NCI-H510A (cell line): ENCODE measurements around the gene RABEP2.
A peak's percentile ranks its signal among the peaks of the same experiment; 100 is the strongest.
"Not testable (repeated sequence)": the region's sequence is repeated elsewhere in the genome, so short reads cannot be mapped to it uniquely, and the experiment has no call there.

Experiments used
- DNase-seq: peaks from one replicate; lab custom pipeline; 2025; lab: John Stamatoyannopoulos, UW

Gene RABEP2

GRCh38 chr16:28932339-28933141 is 7.5 kb upstream of the RABEP2 start:
- no peak for DNase-seq

GRCh38 chr16:28931801-28932225 is 6.8 kb upstream of the RABEP2 start, which contains the start of gene CD19:
CD19 (plus strand) TSS chr16:28931971; CDS start chr16:28932001, 30 bp downstream.
- DNase-seq: no peak

- no peak for DNase-seq
These were observed 5.6 kb upstream of the RABEP2 start for GRCh38 chr16:28930652-28931051.

- no peak for DNase-seq
These were observed 5.2 kb upstream of the RABEP2 start for GRCh38 chr16:28930203-28930602.

- DNase-seq: no peak
These were observed 2.8 kb upstream of the RABEP2 start for GRCh38 chr16:28927815-28928214.

- not testable (repeated sequence) for DNase-seq
These were observed 1.2 kb upstream of the RABEP2 start for GRCh38 chr16:28926284-28926683.

- DNase-seq: peak; percentile 83
These were observed 569 bp upstream of the RABEP2 start for GRCh38 chr16:28925386-28926228.

- DNase-seq: no peak
These were observed 658 bp downstream of the RABEP2 start for GRCh38 chr16:28924399-28924761.

- no peak for DNase-seq
These were observed 1.2 kb downstream of the RABEP2 start for GRCh38 chr16:28923652-28924398.

- no peak for DNase-seq
These were observed 1.8 kb downstream of the RABEP2 start for GRCh38 chr16:28923231-28923587.

GRCh38 chr16:28918698-28919097 is 6.3 kb downstream of the RABEP2 start:
- no peak for DNase-seq

- DNase-seq: no peak
These were observed 7.9 kb downstream of the RABEP2 start for GRCh38 chr16:28917095-28917494.

- DNase-seq: no peak
These were observed 9.9 kb downstream of the RABEP2 start for GRCh38 chr16:28915181-28915580.

GRCh38 chr16:28913946-28914724 is 10.9 kb downstream of the RABEP2 start:
- peak; percentile 96 for DNase-seq

- no peak for DNase-seq
These were observed 12.5 kb downstream of the RABEP2 start for GRCh38 chr16:28912558-28912957.

GRCh38 chr16:28910086-28911031 is 14.7 kb downstream of the RABEP2 start:
- DNase-seq: peak; percentile 67

GRCh38 chr16:28905800-28906372 is 19.2 kb downstream of the RABEP2 start:
- no peak for DNase-seq

GRCh38 chr16:28905229-28905754 is 19.7 kb downstream of the RABEP2 start:
- DNase-seq: no peak

- no peak for DNase-seq
These were observed 20.2 kb downstream of the RABEP2 start for GRCh38 chr16:28904828-28905227.

GRCh38 chr16:28904363-28904762 is 20.7 kb downstream of the RABEP2 start:
- DNase-seq: no peak
